Measurements from ENCODE around the gene SLC25A3. TPM values are rescaled to one million over a fixed set of nuclear protein-coding genes. Genes with fewer than 3 reads are reported as not detected.
"Not testable (repeated sequence)": the region's sequence is repeated elsewhere in the genome, so short reads cannot be mapped to it uniquely, and the experiment has no call there.

Gene SLC25A3
- total RNA-seq: 373 TPM
- polyA plus RNA-seq: 374 TPM
- long read RNA-seq, donor 1, full-length matches to known transcripts: 16 of 27 reads
- long read RNA-seq, donor 1, partial matches to known transcripts: 11 of 27 reads
- long read RNA-seq, donor 1, other reads (novel, unspliced or antisense): 0 of 27 reads
- long read RNA-seq, donor 2: 0 reads
- long read RNA-seq, donor 3, full-length matches to known transcripts: 211 of 250 reads
- long read RNA-seq, donor 3, partial matches to known transcripts: 15 of 250 reads
- long read RNA-seq, donor 3, other reads (novel, unspliced or antisense): 24 of 250 reads
- long read RNA-seq, donor 4, full-length matches to known transcripts: 73 of 105 reads
- long read RNA-seq, donor 4, partial matches to known transcripts: 27 of 105 reads
- long read RNA-seq, donor 4, other reads (novel, unspliced or antisense): 5 of 105 reads
- long read RNA-seq, donor 5, full-length matches to known transcripts: 241 of 371 reads
- long read RNA-seq, donor 5, partial matches to known transcripts: 102 of 371 reads
- long read RNA-seq, donor 5, other reads (novel, unspliced or antisense): 28 of 371 reads
- long read RNA-seq, donor 6, full-length matches to known transcripts: 78 of 98 reads
- long read RNA-seq, donor 6, partial matches to known transcripts: 15 of 98 reads
- long read RNA-seq, donor 6, other reads (novel, unspliced or antisense): 5 of 98 reads
- long read RNA-seq, donor 7, full-length matches to known transcripts: 151 of 207 reads
- long read RNA-seq, donor 7, partial matches to known transcripts: 46 of 207 reads
- long read RNA-seq, donor 7, other reads (novel, unspliced or antisense): 10 of 207 reads
- long read RNA-seq, donor 8, full-length matches to known transcripts: 100 of 114 reads
- long read RNA-seq, donor 8, partial matches to known transcripts: 8 of 114 reads
- long read RNA-seq, donor 8, other reads (novel, unspliced or antisense): 6 of 114 reads
- long read RNA-seq, donor 9, full-length matches to known transcripts: 85 of 130 reads
- long read RNA-seq, donor 9, partial matches to known transcripts: 35 of 130 reads
- long read RNA-seq, donor 9, other reads (novel, unspliced or antisense): 10 of 130 reads
- long read RNA-seq, donor 10, full-length matches to known transcripts: 104 of 140 reads
- long read RNA-seq, donor 10, partial matches to known transcripts: 30 of 140 reads
- long read RNA-seq, donor 10, other reads (novel, unspliced or antisense): 6 of 140 reads

- peak; percentile 92 to 99 (median 97) for DNase-seq (ENCODE audit: low read depth in 6 of 9, low spot score in 9 of 9)
- Histone ChIP-seq H3K4me3 (ENCODE audit: low read length in 2 of 2) (peak within 1 kb of the TSS; percentile 78 to 98), H3K9me3 (ENCODE audit: control insufficient read depth in 2 of 2, insufficient read depth in 1 of 2, low read length in 1 of 2) (no peaks in the 10 kb centered on the region), H3K27me3 (ENCODE audit: control insufficient read depth in 2 of 2, insufficient read depth in 1 of 2, low read length in 1 of 2) (no peaks in the 10 kb centered on the region), H3K4me1 (ENCODE audit: control insufficient read depth in 2 of 2, insufficient read depth in 2 of 2, low read length in 2 of 2) (peaks cover 3 to 10% of the 10 kb centered on the region in 2 donors), H3K27ac (ENCODE audit: low read depth in 1 of 2, low read length in 1 of 2) (peak within 1 kb of the TSS; percentile 96 to 98), H3K36me3 (ENCODE audit: control insufficient read depth in 2 of 2, insufficient read depth in 2 of 2, low read length in 1 of 2) (peaks cover 13 to 22% of the 10 kb centered on the region in 2 donors)
- under 1% methylated on average over 67 of the region's 67 CpGs for WGBS
Measured at GRCh38 chr12:98593351-98594049, at the start of gene SLC25A3. SLC25A3 (plus strand) TSS chr12:98593686; CDS start chr12:98593979, 293 bp downstream.

DNA sequence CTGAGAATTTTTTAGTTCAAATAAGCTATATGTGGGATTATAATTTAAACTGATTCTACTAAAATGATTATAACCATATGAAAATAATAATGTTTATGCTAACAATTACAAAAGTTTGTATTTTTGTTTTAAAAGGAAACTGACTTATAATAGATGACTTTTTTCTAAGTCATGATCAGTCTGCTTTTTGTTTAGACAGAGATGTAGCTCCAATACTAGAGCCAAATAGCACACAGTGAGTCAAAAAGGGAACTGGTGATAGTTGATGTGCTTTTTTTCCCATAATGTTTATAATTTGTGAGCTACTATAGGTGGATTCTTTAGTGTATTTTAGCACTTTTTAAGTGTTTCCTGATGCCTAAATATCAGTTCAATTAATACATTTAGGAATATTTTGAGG is 49.8 kb upstream of the SLC25A3 start:
- no peaks in the 10 kb centered on the region for H3K27me3 ChIP-seq (ENCODE audit: control insufficient read depth in 2 of 2, insufficient read depth in 1 of 2, low read length in 1 of 2)
- peaks cover 8 to 79% of the 10 kb centered on the region in 2 donors for H3K36me3 ChIP-seq (ENCODE audit: control insufficient read depth in 2 of 2, insufficient read depth in 2 of 2, low read length in 1 of 2)
- DNase-seq (ENCODE audit: low read depth in 6 of 9, low spot score in 9 of 9): no peak
- H3K27ac ChIP-seq (ENCODE audit: low read depth in 1 of 2, low read length in 1 of 2): no peak overlapping the region
- H3K4me3 ChIP-seq (ENCODE audit: low read length in 2 of 2): no peak overlapping the region
- no peaks in the 10 kb centered on the region for H3K9me3 ChIP-seq (ENCODE audit: control insufficient read depth in 2 of 2, insufficient read depth in 1 of 2, low read length in 1 of 2)
- no peaks in the 10 kb centered on the region for H3K4me1 ChIP-seq (ENCODE audit: control insufficient read depth in 2 of 2, insufficient read depth in 2 of 2, low read length in 2 of 2)

DNA sequence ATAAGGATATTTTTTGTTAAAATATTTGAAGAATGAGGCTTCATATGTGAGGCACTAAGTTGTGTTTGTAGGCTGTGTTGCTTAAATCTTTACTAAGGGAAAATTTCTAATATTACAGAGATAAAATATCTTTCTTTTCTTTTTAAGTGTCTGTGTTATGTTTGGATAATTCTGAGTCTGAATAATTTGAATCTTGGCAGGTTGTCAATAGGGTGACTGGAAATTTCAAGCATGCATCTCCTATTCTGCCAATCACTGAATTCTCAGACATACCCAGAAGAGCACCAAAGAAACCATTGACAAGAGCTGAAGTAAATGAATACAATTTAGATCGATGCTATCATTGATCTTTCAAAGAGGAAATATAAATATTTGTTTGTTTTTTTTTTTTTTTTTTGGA is 48.7 kb upstream of the SLC25A3 start:
- Histone ChIP-seq H3K36me3 (ENCODE audit: control insufficient read depth in 2 of 2, insufficient read depth in 2 of 2, low read length in 1 of 2) (peaks cover 9 to 78% of the 10 kb centered on the region in 2 donors), H3K27ac (ENCODE audit: low read depth in 1 of 2, low read length in 1 of 2) (no peak overlapping the region), H3K4me1 (ENCODE audit: control insufficient read depth in 2 of 2, insufficient read depth in 2 of 2, low read length in 2 of 2) (no peaks in the 10 kb centered on the region), H3K27me3 (ENCODE audit: control insufficient read depth in 2 of 2, insufficient read depth in 1 of 2, low read length in 1 of 2) (no peaks in the 10 kb centered on the region), H3K9me3 (ENCODE audit: control insufficient read depth in 2 of 2, insufficient read depth in 1 of 2, low read length in 1 of 2) (no peaks in the 10 kb centered on the region), H3K4me3 (ENCODE audit: low read length in 2 of 2) (no peak overlapping the region)
- no peak for DNase-seq (ENCODE audit: low read depth in 6 of 9, low spot score in 9 of 9)
- 97% methylated on average over 1 of the region's 1 CpG for WGBS

DNA sequence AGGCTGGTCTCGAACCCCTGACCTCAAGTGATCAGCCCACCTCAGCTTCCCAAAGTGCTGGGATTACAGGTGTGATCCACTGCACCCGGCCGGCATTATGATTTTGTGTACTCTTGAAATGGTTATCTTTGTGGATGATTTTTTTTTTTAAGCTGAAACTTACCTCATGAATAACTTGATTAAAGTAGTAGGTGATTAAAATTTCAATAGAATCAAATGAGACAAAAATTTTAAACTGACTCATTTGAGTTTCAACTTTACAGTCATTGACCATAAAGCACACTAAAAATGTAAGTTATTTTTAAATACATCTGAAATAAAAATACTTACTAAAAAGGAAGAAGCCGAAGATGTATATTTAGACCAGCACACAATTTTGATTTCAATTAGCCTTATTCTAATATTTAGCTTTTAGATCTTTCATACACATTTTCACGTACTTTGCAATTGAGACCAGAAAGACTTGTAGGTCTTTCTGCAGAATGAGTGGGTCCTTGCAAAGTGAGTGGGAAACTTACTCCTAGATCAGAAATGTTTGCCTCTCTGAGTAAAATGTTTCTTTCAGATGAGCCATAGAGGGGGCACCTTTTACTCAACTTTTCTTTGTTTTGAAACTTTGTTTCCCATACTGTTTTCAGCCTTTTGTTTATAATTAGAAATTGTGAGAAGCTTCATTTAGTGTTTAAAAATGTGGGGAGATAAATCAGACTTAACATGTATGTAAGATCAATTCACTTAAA is 43.9 kb upstream of the SLC25A3 start:
- Histone ChIP-seq H3K4me3 (ENCODE audit: low read length in 2 of 2) (no peak overlapping the region), H3K36me3 (ENCODE audit: control insufficient read depth in 2 of 2, insufficient read depth in 2 of 2, low read length in 1 of 2) (peaks cover 23 to 58% of the 10 kb centered on the region in 2 donors), H3K9me3 (ENCODE audit: control insufficient read depth in 2 of 2, insufficient read depth in 1 of 2, low read length in 1 of 2) (no peaks in the 10 kb centered on the region), H3K27ac (ENCODE audit: low read depth in 1 of 2, low read length in 1 of 2) (no peak overlapping the region), H3K27me3 (ENCODE audit: control insufficient read depth in 2 of 2, insufficient read depth in 1 of 2, low read length in 1 of 2) (no peaks in the 10 kb centered on the region), H3K4me1 (ENCODE audit: control insufficient read depth in 2 of 2, insufficient read depth in 2 of 2, low read length in 2 of 2) (no peaks in the 10 kb centered on the region)
- no peak for DNase-seq (ENCODE audit: low read depth in 6 of 9, low spot score in 9 of 9)
- 98% methylated on average over 5 of the region's 5 CpGs for WGBS

GRCh38 chr12:98551787-98552186 is 41.7 kb upstream of the SLC25A3 start:
- DNase-seq (ENCODE audit: low read depth in 6 of 9, low spot score in 9 of 9): no peak
- H3K4me3 ChIP-seq (ENCODE audit: low read length in 2 of 2): no peak overlapping the region
- H3K36me3 ChIP-seq (ENCODE audit: control insufficient read depth in 2 of 2, insufficient read depth in 2 of 2, low read length in 1 of 2): peaks cover 20 to 40% of the 10 kb centered on the region in 2 donors
- H3K27me3 ChIP-seq (ENCODE audit: control insufficient read depth in 2 of 2, insufficient read depth in 1 of 2, low read length in 1 of 2): no peaks in the 10 kb centered on the region
- WGBS: 97% methylated on average over 3 of the region's 3 CpGs
- H3K9me3 ChIP-seq (ENCODE audit: control insufficient read depth in 2 of 2, insufficient read depth in 1 of 2, low read length in 1 of 2): no peaks in the 10 kb centered on the region
- H3K4me1 ChIP-seq (ENCODE audit: control insufficient read depth in 2 of 2, insufficient read depth in 2 of 2, low read length in 2 of 2): no peaks in the 10 kb centered on the region
- no peak overlapping the region for H3K27ac ChIP-seq (ENCODE audit: low read depth in 1 of 2, low read length in 1 of 2)

- H3K27ac ChIP-seq (ENCODE audit: low read depth in 1 of 2, low read length in 1 of 2); H3K27me3 ChIP-seq (ENCODE audit: control insufficient read depth in 2 of 2, insufficient read depth in 1 of 2, low read length in 1 of 2); H3K36me3 ChIP-seq (ENCODE audit: control insufficient read depth in 2 of 2, insufficient read depth in 2 of 2, low read length in 1 of 2); DNase-seq (ENCODE audit: low read depth in 6 of 9, low spot score in 9 of 9); H3K9me3 ChIP-seq (ENCODE audit: control insufficient read depth in 2 of 2, insufficient read depth in 1 of 2, low read length in 1 of 2); H3K4me3 ChIP-seq (ENCODE audit: low read length in 2 of 2); H3K4me1 ChIP-seq (ENCODE audit: control insufficient read depth in 2 of 2, insufficient read depth in 2 of 2, low read length in 2 of 2): not testable (repeated sequence)
- WGBS: 97% methylated on average over 4 of the region's 4 CpGs
Measured at GRCh38 chr12:98558097-98558496, 35.4 kb upstream of the SLC25A3 start.

GRCh38 chr12:98559666-98560065 is 33.8 kb upstream of the SLC25A3 start:
- Histone ChIP-seq H3K27ac (ENCODE audit: low read depth in 1 of 2, low read length in 1 of 2) (no peak overlapping the region), H3K27me3 (ENCODE audit: control insufficient read depth in 2 of 2, insufficient read depth in 1 of 2, low read length in 1 of 2) (no peaks in the 10 kb centered on the region), H3K4me1 (ENCODE audit: control insufficient read depth in 2 of 2, insufficient read depth in 2 of 2, low read length in 2 of 2) (no peaks in the 10 kb centered on the region), H3K36me3 (ENCODE audit: control insufficient read depth in 2 of 2, insufficient read depth in 2 of 2, low read length in 1 of 2) (no peaks in the 10 kb centered on the region), H3K4me3 (ENCODE audit: low read length in 2 of 2) (no peak overlapping the region), H3K9me3 (ENCODE audit: control insufficient read depth in 2 of 2, insufficient read depth in 1 of 2, low read length in 1 of 2) (no peaks in the 10 kb centered on the region)
- no peak for DNase-seq (ENCODE audit: low read depth in 6 of 9, low spot score in 9 of 9)
- WGBS: 0% methylated on average over 1 of the region's 1 CpG

DNA sequence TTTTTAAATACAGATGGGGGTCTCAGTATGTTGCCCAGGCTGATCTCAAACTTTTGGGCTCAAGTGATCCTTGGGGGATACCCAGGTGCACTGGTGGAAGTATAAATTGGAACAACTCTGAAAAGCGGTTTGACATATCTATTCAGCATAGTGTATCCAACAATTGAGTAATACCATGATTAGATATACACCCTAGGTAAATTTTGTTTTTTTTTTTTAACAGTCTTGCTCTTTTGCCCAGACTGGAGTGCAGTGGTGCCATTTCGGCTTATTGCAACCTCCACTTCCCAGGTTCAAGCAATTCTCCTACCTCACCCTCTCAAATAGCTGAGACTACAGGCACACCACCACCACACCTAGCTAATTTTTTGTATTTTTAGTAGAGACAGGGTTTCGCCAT is 31.6 kb upstream of the SLC25A3 start:
- H3K36me3 ChIP-seq (ENCODE audit: control insufficient read depth in 2 of 2, insufficient read depth in 2 of 2, low read length in 1 of 2): no peaks in the 10 kb centered on the region
- H3K4me3 ChIP-seq (ENCODE audit: low read length in 2 of 2): no peak overlapping the region
- no peaks in the 10 kb centered on the region for H3K27me3 ChIP-seq (ENCODE audit: control insufficient read depth in 2 of 2, insufficient read depth in 1 of 2, low read length in 1 of 2)
- 97% methylated on average over 3 of the region's 3 CpGs for WGBS
- no peak for DNase-seq (ENCODE audit: low read depth in 6 of 9, low spot score in 9 of 9)
- no peak overlapping the region for H3K27ac ChIP-seq (ENCODE audit: low read depth in 1 of 2, low read length in 1 of 2)
- no peaks in the 10 kb centered on the region for H3K4me1 ChIP-seq (ENCODE audit: control insufficient read depth in 2 of 2, insufficient read depth in 2 of 2, low read length in 2 of 2)
- H3K9me3 ChIP-seq (ENCODE audit: control insufficient read depth in 2 of 2, insufficient read depth in 1 of 2, low read length in 1 of 2): no peaks in the 10 kb centered on the region

Data from thymus (tissue), 14 donors.